ENCODE measurements around the gene PLA2G5.
"Not testable (repeated sequence)": the region's sequence is repeated elsewhere in the genome, so short reads cannot be mapped to it uniquely, and the experiment has no call there.

Gene PLA2G5

GRCh38 chr1:20069874-20070273 lies at the start of gene PLA2G5:
TSS of gene PLA2G5 (plus strand) at chr1:20070194. CDS start at chr1:20084831, 14,637 bp downstream.
- DNase-seq = no peak

GRCh38 chr1:20028125-20028524 lies 41.9 kb upstream of the PLA2G5 start:
- no peak for DNase-seq

GRCh38 chr1:20028726-20029125 lies 41.3 kb upstream of the PLA2G5 start:
- DNase-seq = no peak

GRCh38 chr1:20029178-20029912 lies 40.6 kb upstream of the PLA2G5 start:
- DNase-seq = no peak

- not testable (repeated sequence) for DNase-seq
Measured at GRCh38 chr1:20030436-20031151, 39.4 kb upstream of the PLA2G5 start.

- DNase-seq = no peak
Measured at GRCh38 chr1:20031161-20031560, 38.8 kb upstream of the PLA2G5 start.

- DNase-seq = no peak
Measured at GRCh38 chr1:20031836-20032235, 38.2 kb upstream of the PLA2G5 start.

GRCh38 chr1:20032425-20032824 lies 37.6 kb upstream of the PLA2G5 start:
- no peak for DNase-seq

GRCh38 chr1:20033420-20033819 lies 36.6 kb upstream of the PLA2G5 start:
- no peak for DNase-seq

- no peak for DNase-seq
Measured at GRCh38 chr1:20035114-20035513, 34.9 kb upstream of the PLA2G5 start.

- DNase-seq = no peak
Measured at GRCh38 chr1:20037877-20038276, 32.1 kb upstream of the PLA2G5 start.

- DNase-seq = no peak
Measured at GRCh38 chr1:20047096-20047495, 22.9 kb upstream of the PLA2G5 start.

GRCh38 chr1:20048563-20048962 lies 21.4 kb upstream of the PLA2G5 start:
- no peak for DNase-seq

- not testable (repeated sequence) for DNase-seq
Measured at GRCh38 chr1:20049056-20049798, 20.8 kb upstream of the PLA2G5 start.

- DNase-seq = no peak
Measured at GRCh38 chr1:20051218-20051829, 18.7 kb upstream of the PLA2G5 start.

GRCh38 chr1:20052386-20052785 lies 17.6 kb upstream of the PLA2G5 start:
- DNase-seq = no peak

GRCh38 chr1:20057886-20058420 lies 12.0 kb upstream of the PLA2G5 start:
- DNase-seq = no peak

- no peak for DNase-seq
Measured at GRCh38 chr1:20058531-20058930, 11.5 kb upstream of the PLA2G5 start.

GRCh38 chr1:20059847-20060246 lies 10.1 kb upstream of the PLA2G5 start:
- DNase-seq = no peak

- not testable (repeated sequence) for DNase-seq
Measured at GRCh38 chr1:20060791-20061190, 9.2 kb upstream of the PLA2G5 start.

- DNase-seq = no peak
Measured at GRCh38 chr1:20061866-20062265, 8.1 kb upstream of the PLA2G5 start.

- no peak for DNase-seq
Measured at GRCh38 chr1:20063861-20064292, 6.1 kb upstream of the PLA2G5 start.

GRCh38 chr1:20068722-20069121 lies 1.3 kb upstream of the PLA2G5 start:
- no peak for DNase-seq

Measured in T1000 (cell line).